Upper lobe of left lung (tissue), 4 donors: Measurements from ENCODE around the gene TPCN1.

ENCODE experiments used
- EP300 ChIP-seq, 4 donors: sonication (generic); formaldehyde crosslinking; IDR thresholded peaks; one replicate each; pipeline ENCODE4 v1.5.1; 2017; ENCODE audit warnings: antibody characterized with exemption in 4 of 4, control low read depth in 2 of 4
- TF ChIP-seq, protein P1 (sequence below), 6 experiments: fragments of 450-650 bp in 4 of 6; fragments of 200-600 bp in 2 of 6; sonication (generic) in 2 of 6; IDR thresholded peaks; one replicate each; pipeline ENCODE4 v1.5.1; 2016 to 2019; ENCODE audit warnings: antibody characterized with exemption in 6 of 6

DNA sequence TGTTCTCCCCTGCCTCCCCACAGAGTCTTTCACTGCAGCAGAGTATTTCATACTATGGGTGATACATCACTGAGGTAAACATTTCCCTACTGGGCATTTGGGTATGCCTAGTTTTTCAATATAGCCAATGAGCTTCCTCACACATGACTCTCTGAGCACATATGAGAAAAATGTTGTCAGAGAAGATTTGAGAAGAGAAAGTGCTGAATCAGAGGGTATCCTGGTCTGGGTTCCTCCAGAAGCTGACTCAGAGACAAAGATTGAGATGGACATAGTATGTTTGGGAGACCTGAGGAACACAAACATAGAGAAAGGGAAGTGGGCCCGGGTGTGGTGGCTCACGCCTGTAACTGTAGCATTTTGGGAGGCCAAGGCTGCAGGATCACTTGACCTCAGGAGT is 101.1 kb downstream of the TPCN1 start:
- TF ChIP-seq, protein P1, sequence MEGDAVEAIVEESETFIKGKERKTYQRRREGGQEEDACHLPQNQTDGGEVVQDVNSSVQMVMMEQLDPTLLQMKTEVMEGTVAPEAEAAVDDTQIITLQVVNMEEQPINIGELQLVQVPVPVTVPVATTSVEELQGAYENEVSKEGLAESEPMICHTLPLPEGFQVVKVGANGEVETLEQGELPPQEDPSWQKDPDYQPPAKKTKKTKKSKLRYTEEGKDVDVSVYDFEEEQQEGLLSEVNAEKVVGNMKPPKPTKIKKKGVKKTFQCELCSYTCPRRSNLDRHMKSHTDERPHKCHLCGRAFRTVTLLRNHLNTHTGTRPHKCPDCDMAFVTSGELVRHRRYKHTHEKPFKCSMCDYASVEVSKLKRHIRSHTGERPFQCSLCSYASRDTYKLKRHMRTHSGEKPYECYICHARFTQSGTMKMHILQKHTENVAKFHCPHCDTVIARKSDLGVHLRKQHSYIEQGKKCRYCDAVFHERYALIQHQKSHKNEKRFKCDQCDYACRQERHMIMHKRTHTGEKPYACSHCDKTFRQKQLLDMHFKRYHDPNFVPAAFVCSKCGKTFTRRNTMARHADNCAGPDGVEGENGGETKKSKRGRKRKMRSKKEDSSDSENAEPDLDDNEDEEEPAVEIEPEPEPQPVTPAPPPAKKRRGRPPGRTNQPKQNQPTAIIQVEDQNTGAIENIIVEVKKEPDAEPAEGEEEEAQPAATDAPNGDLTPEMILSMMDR (IDR thresholded peaks at IDR 0.05): no peak
- no peak for TF ChIP-seq EP300 (IDR thresholded peaks at IDR 0.05)
